Kidney (tissue), 14 donors: ENCODE data around the gene SYCE3. TPM values are rescaled to one million over a fixed set of nuclear protein-coding genes. Genes with fewer than 3 reads are reported as not detected.

Experiments
- DNase-seq, 5 donors: peaks; one replicate each; pipeline ENCODE4 v3.0.0-alpha.2; 2013 to 2020
- FAIRE-seq: peaks from 2 replicates; lab custom pipeline; 2012; peaks lifted over from hg19 to GRCh38; lab: Jason Lieb, UNC
- H3K27ac ChIP-seq, 2 donors: one replicate each; pipeline ENCODE4 v1.7.0; 2013; ENCODE audit warnings: low read depth in 2 of 2, low read length in 2 of 2, inconsistent platforms in 1 of 2
- H3K27me3 ChIP-seq: one replicate; pipeline ENCODE4 v1.7.1; 2013; ENCODE audit warnings: low read length, inconsistent platforms; ENCODE audit not compliant: control insufficient read depth, insufficient read depth
- H3K36me3 ChIP-seq, 3 donors: one replicate each; pipeline versions ENCODE4 v1.7.0 to v1.7.1; 2013; ENCODE audit warnings: low read length in 3 of 3, control low read depth in 1 of 3, inconsistent platforms in 1 of 3; ENCODE audit not compliant: insufficient read depth in 3 of 3, control insufficient read depth in 2 of 3
- H3K4me1 ChIP-seq, 3 donors: one replicate each; pipeline versions ENCODE4 v1.7.0 to v1.7.1; 2013; ENCODE audit warnings: low read length in 3 of 3, inconsistent platforms in 1 of 3, low read depth in 1 of 3; ENCODE audit not compliant: control insufficient read depth in 2 of 3, insufficient read depth in 2 of 3
- H3K4me3 ChIP-seq, 3 donors: one replicate each; pipeline versions ENCODE4 v1.7.0 to v1.8.1; 2013; ENCODE audit warnings: low read length in 3 of 3, control low read depth in 1 of 3, inconsistent platforms in 1 of 3
- H3K9ac ChIP-seq, 3 donors: one replicate each; pipeline versions ENCODE4 v1.7.0 to v1.7.1; 2013; ENCODE audit warnings: low read length in 3 of 3, control low read depth in 1 of 3, inconsistent platforms in 1 of 3
- H3K9me3 ChIP-seq, 3 donors: one replicate each; pipeline versions ENCODE4 v1.7.0 to v1.7.1; 2013; ENCODE audit warnings: low read length in 3 of 3, control low read depth in 1 of 3, inconsistent platforms in 1 of 3; ENCODE audit not compliant: control insufficient read depth in 2 of 3, insufficient read depth in 1 of 3
- intact Hi-C: fragments of 100-400 bp; cut with DNase I; formaldehyde crosslinking; loops from one replicate; pipeline ENCODE4 v1.11.1; 2022
- polyA plus RNA-seq: library from polyadenylated mRNA; stranded (reverse); fragments of 350-450 nt; fragmentation: Illumina TruSeq; extraction: RNeasy Lipid Tissue Mini Kit (QIAGEN cat#74804); gene quantifications from one replicate; pipeline ENCODE4 v1.2.3, GENCODE V29; 2014; ENCODE audit warnings: low read depth, low replicate concordance; ENCODE audit not compliant: insufficient read depth
- total RNA-seq: library from RNA; stranded (reverse); fragmentation: NEBNext Ultra II Directional; extraction: Animal tissue kit (Norgen Biotek cat#: 25700); gene quantifications from one replicate; pipeline ENCODE4 v1.2.1, GENCODE V29; 2021
- TF ChIP-seq, protein P1 (sequence below): IDR thresholded peaks from 3 replicates; pipeline ENCODE4 v1.5.1; 2012; ENCODE audit warnings: mild to moderate bottlenecking, moderate library complexity, borderline replicate concordance; ENCODE audit not compliant: insufficient read depth; ENCODE audit errors: extremely low read depth
- donor health status: control.
- donor health status: control.
- donor health status: control.
- donor health status: control.
- donor health status: control.
- donor health status: DM: yes; HTN: yes; CAD: no.
- donor health status: Normal renal cell carcinoma (clear cell type).

The SYCE3 gene
- total and polyA plus RNA-seq, 2 donors from 2014 or later: 4.6 TPM; not detected in 1

DNA sequence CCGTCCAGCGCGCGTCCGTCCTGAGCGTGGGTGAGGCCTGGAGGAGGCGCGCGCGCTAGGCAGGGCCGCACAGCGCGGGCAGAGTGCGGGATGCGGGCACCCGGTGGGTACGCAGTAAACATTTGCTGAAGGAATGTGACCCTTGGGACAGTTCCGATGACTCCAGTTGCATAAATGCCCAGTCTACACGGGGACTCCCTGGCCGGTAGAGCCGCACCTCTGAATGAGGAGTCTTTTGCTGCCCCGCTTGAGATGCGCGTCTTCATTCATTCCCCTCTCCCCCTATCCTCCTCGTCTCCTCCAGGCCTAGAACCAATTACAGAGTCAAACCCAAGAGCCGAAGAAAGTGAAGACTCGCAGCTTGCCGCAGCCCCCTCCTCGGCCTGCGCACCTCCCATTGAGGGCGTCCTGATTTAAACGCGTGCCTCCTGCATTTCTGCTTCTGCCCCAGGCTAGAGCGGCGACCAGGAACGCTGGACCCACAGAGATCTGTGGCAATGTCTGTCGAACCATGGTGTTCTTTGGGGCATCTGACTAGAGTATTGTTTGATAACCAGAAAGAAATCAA lies 20.7 kb upstream of the SYCE3 start:
- peaks cover 0 to 17% (median 0%) of the 10 kb centered on the region in 3 donors for H3K4me1 ChIP-seq
- H3K4me3 ChIP-seq: peak overlapping the region; percentile 68 to 80 (median 74)
- peak overlapping the region in 1 of 2 donors; percentile 45 for H3K27ac ChIP-seq
- peak overlapping the region; percentile 52 to 72 (median 59) for H3K9ac ChIP-seq
- intact Hi-C loops: no loop called here
- no peaks in the 10 kb centered on the region for H3K27me3 ChIP-seq
- FAIRE-seq (no peak), DNase-seq (peak in 1 of 5 donors; percentile 58)
- TF ChIP-seq, protein P1, sequence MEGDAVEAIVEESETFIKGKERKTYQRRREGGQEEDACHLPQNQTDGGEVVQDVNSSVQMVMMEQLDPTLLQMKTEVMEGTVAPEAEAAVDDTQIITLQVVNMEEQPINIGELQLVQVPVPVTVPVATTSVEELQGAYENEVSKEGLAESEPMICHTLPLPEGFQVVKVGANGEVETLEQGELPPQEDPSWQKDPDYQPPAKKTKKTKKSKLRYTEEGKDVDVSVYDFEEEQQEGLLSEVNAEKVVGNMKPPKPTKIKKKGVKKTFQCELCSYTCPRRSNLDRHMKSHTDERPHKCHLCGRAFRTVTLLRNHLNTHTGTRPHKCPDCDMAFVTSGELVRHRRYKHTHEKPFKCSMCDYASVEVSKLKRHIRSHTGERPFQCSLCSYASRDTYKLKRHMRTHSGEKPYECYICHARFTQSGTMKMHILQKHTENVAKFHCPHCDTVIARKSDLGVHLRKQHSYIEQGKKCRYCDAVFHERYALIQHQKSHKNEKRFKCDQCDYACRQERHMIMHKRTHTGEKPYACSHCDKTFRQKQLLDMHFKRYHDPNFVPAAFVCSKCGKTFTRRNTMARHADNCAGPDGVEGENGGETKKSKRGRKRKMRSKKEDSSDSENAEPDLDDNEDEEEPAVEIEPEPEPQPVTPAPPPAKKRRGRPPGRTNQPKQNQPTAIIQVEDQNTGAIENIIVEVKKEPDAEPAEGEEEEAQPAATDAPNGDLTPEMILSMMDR: no peak
- peaks cover 0 to 4% (median 0%) of the 10 kb centered on the region in 3 donors for H3K36me3 ChIP-seq
- H3K9me3 ChIP-seq: no peaks in the 10 kb centered on the region

DNA sequence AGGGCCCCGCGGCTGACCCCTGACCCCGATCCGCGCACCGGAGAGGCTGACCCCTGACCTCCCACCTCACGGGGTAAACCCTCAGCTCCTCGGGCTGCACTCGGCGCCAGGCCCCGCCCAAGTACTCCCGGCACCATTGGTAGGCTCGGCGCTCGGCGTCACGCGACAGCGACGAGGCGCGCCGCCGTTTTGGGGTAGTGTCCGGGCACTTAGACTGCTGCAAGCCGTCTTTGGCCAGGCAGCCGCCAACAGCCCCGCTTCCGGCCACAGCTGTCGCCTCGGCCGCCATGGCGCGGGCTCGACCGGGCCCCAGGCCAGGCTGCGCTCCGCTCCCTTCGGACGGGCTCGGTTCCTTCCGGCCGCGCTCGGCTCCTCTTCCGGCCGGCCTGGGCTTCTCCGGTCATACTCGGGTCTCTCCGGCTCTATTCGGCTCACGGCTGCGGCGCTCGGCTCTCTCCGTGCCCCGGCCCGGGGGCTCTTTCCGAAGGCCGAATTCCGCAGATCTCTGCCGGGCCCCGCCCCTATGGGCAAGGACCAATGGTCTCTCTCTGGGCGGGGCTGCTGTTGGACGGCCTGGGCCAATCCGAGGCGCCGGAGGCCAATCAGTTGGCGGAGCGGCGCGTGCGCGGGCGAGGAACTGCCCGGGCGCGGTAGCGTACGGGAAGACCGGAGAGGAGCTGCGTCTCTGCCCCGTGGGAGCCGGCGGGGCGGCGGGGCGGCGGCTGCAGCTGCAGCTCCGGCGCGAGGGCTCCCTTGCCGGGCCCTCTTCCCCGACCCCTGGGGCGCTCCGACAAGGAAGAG lies 20.0 kb upstream of the SYCE3 start, which contains the start of gene CHKB:
TSS of gene CHKB (minus strand) at position 357 of the 801 bp plus-strand sequence. CDS start at position 289, 68 bp downstream.
- TF ChIP-seq, protein P1: no peak
- intact Hi-C loops: no loop called here

DNA sequence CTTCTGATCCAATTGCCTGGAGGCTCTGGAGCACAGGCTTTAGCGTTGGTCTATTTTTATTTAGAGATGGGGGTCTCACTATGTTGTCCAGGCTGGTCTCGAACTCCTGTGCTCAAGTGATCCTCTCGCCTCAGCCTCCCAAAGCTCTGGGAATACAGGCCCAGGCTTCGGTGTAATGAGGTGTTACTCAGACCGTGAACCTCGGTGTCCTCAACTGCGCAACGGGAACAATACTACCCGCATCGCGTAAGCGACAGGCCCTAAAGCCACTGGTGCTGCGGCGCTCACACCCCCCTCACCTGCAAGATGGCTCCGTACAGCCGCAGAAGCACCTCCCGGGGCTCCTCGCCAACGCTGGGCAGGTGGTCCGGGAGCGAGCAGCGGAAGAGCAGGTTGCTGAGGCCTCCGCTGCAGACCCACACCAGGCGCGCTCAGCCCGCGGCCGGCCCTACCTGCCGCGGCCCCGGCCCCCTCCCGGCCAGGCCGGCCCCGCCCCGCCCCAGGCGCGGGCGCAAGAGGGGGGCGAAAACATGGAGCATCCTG lies 19.3 kb upstream of the SYCE3 start:
- peak in 2 of 5 donors; percentile 30 to 86 for DNase-seq
- intact Hi-C loops: no loop called here

More for the DNA sequence above, 20.0 kb upstream of the SYCE3 start, which contains the start of gene CHKB:
- peak within 1 kb of the TSS; percentile 59 to 93 (median 90) for H3K9ac ChIP-seq
- no peaks in the 10 kb centered on the region for H3K27me3 ChIP-seq
- FAIRE-seq (peak; percentile 93), DNase-seq (peak; percentile 99 to 100 (median 99))
- H3K27ac ChIP-seq: peak within 1 kb of the TSS; percentile 94 to 99
- peak within 1 kb of the TSS; percentile 68 to 83 (median 83) for H3K4me3 ChIP-seq
- H3K36me3 ChIP-seq: peaks cover 0 to 4% (median 0%) of the 10 kb centered on the region in 3 donors
- peaks cover 0 to 18% (median 0%) of the 10 kb centered on the region in 3 donors for H3K4me1 ChIP-seq
- H3K9me3 ChIP-seq: no peaks in the 10 kb centered on the region

More for the DNA sequence above, 19.3 kb upstream of the SYCE3 start:
- H3K36me3 ChIP-seq: peaks cover 0 to 4% (median 0%) of the 10 kb centered on the region in 3 donors
- TF ChIP-seq, protein P1: no peak
- H3K9ac ChIP-seq: peak overlapping the region; percentile 43 to 93 (median 75)
- H3K4me3 ChIP-seq: peak overlapping the region; percentile 65 to 83 (median 83)
- H3K9me3 ChIP-seq: no peaks in the 10 kb centered on the region
- no peaks in the 10 kb centered on the region for H3K27me3 ChIP-seq
- peak overlapping the region; percentile 94 to 99 for H3K27ac ChIP-seq
- peaks cover 0 to 21% (median 0%) of the 10 kb centered on the region in 3 donors for H3K4me1 ChIP-seq
- FAIRE-seq: no peak
